ENCODE measurements around the gene PCDH1. TPM values are rescaled to one million over a fixed set of nuclear protein-coding genes. Genes with fewer than 3 reads are reported as not detected.

The PCDH1 gene
- total and polyA plus RNA-seq, 2 donors (not counting 3 experiments of a cell fraction or from before 2014, with no cell fraction given), result 113 to 136 TPM

DNA sequence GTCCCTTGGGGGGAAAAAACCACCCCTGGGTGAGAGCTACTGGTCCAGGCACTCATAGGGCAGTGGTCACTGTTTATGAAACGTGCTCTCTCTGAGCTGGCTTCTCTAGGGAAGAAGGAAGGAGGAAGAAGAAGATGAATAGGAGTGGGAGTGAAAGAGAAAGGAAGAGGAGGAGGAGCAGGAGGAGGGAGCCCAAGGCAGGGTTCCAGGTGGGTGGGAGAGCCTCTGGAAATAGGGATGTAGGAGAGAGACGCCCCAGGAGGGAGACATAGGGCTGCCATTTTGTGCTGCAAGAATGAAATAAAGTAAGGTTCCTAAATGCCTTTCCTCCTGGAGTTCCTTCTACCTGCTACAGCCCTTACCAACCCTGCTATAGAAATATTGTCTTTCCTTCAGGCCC lies 65.7 kb downstream of the PCDH1 start:
- Histone ChIP-seq H3K9ac (replicated peaks; ENCODE audit: extremely low read depth, insufficient read depth, low read length) (no peak overlapping the region), H3K27me3 (ENCODE audit: control insufficient read depth in 2 of 2, insufficient read depth in 2 of 2, low read length in 2 of 2) (peaks cover 0 to 1% of the 10 kb centered on the region in 2 experiments), H3K9me3 (replicated peaks; ENCODE audit: control insufficient read depth, insufficient read depth, low read length) (no peaks in the 10 kb centered on the region), H2AFZ (ENCODE audit: low read depth, low read length) (no peak overlapping the region), H3K9me1 (replicated peaks; ENCODE audit: control insufficient read depth, extremely low read depth, insufficient read depth, low read length) (no peaks in the 10 kb centered on the region), H3K4me3 (replicated peaks in 1 of 3; ENCODE audit: insufficient read depth in 1 of 3, low read depth in 1 of 3, low read length in 3 of 3) (no peak overlapping the region), H3K4me1 (ENCODE audit: control insufficient read depth, extremely low read depth, insufficient read depth, low read length) (peaks cover 18% of the 10 kb centered on the region), H4K20me1 (replicated peaks; ENCODE audit: control insufficient read depth, extremely low read depth, insufficient read depth, low read length) (no peaks in the 10 kb centered on the region), H3K4me2 (ENCODE audit: insufficient read depth, low read length) (no peak overlapping the region), H3K27ac (ENCODE audit: insufficient read depth, low read depth, low read length) (no peak overlapping the region), H3K36me3 (ENCODE audit: control insufficient read depth in 2 of 2, extremely low read depth in 1 of 2, insufficient read depth in 2 of 2, low read length in 2 of 2) (no peaks in the 10 kb centered on the region), H3K79me2 (ENCODE audit: control insufficient read depth, insufficient read depth, low read length) (no peaks in the 10 kb centered on the region)
- intact Hi-C loops (cut with micrococcal nuclease) (no loop called here), dilution Hi-C loops (cut with MboI; ENCODE audit: extremely low pct_ligation_motif_present, low sequenced_read_pairs) (no loop called here)
- ChIA-PET POLR2A (no interaction called here), CTCF (interaction anchor here (0.9 to 7.7 kb wide), 12 partner anchors 8 to 120 kb away, joined by 3 to 60 read pairs (median 4); partner anchors contain the start of gene PCDH1)
- TF ChIP-seq GATA2 (IDR thresholded peaks at IDR 0.05; ENCODE audit: insufficient read depth, insufficient read length, low read depth, low read length) (no peak), MYC (IDR thresholded peaks at IDR 0.05; ENCODE audit: low read depth, low read length) (no peak), POLR2AphosphoS5 (IDR thresholded peaks at IDR 0.05; ENCODE audit: insufficient read depth, low read depth, low read length) (no peak), CTCF (IDR thresholded peaks at IDR 0.05; ENCODE audit: extremely low read depth in 1 of 2, insufficient read depth in 1 of 2, low read depth in 1 of 2, low read length in 2 of 2) (no peak)
- no peak for DNase-seq (ENCODE audit: low read depth, low spot score)
- BruUV-seq (replicated peaks), result no TSS peak
- no peak for FAIRE-seq
